SK-N-SH treated with all-trans-retinoic acid at 6 μM for 48 hours (cell line): ENCODE results near the gene CABLES1.

ENCODE experiments used
- ATAC-seq: fragments of 200-7000 bp; cut with Tn5 transposase; 3 replicates; pipeline ENCODE4 v1.9.1; 2020; ENCODE audit warnings: mild to moderate bottlenecking, moderate library complexity
- ARNTL ChIP-seq: fragments of 450-650 bp; formaldehyde crosslinking; IDR thresholded peaks from 2 replicates; pipeline ENCODE4 v1.5.0; 2020; ENCODE audit warnings: low read depth, mild to moderate bottlenecking, moderate library complexity, borderline replicate concordance
- BACH2 ChIP-seq: fragments of 250-450 bp; sonication (Bioruptor Pico); IDR thresholded peaks from 2 replicates; pipeline ENCODE4 v1.9.0; 2021; ENCODE audit warnings: mild to moderate bottlenecking, borderline replicate concordance
- CSDC2 ChIP-seq: fragments of 250-450 bp; sonication (Bioruptor Pico); IDR thresholded peaks from 2 replicates; pipeline ENCODE4 v1.5.0; 2020; ENCODE audit warnings: mild to moderate bottlenecking, moderate library complexity
- ESRRG ChIP-seq: fragments of 250-450 bp; sonication (Bioruptor Pico); IDR thresholded peaks from 2 replicates; pipeline ENCODE4 v1.6.1; 2021; ENCODE audit warnings: mild to moderate bottlenecking
- GLIS3 ChIP-seq: fragments of 250-450 bp; sonication (Bioruptor Pico); IDR thresholded peaks from 2 replicates; pipeline ENCODE4 v1.5.0; 2020; ENCODE audit warnings: mild to moderate bottlenecking, moderate library complexity
- OSR1 ChIP-seq: fragments of 250-450 bp; sonication (Bioruptor Pico); IDR thresholded peaks from 2 replicates; pipeline ENCODE4 v1.8.0; 2022; ENCODE audit warnings: moderate library complexity, mild to moderate bottlenecking, inconsistent platforms
- PPARA ChIP-seq: fragments of 250-450 bp; sonication (Bioruptor Pico); IDR thresholded peaks from 2 replicates; pipeline ENCODE4 v1.5.0; 2020; ENCODE audit warnings: mild to moderate bottlenecking, borderline replicate concordance
- RARB ChIP-seq: fragments of 250-450 bp; sonication (Bioruptor Pico); IDR thresholded peaks from 2 replicates; pipeline ENCODE4 v1.8.0; 2021; ENCODE audit warnings: mild to moderate bottlenecking, moderate library complexity
- SNAI2 ChIP-seq: fragments of 250-450 bp; sonication (Bioruptor Pico); IDR thresholded peaks from 2 replicates; pipeline ENCODE4 v1.5.0; 2020; ENCODE audit warnings: mild to moderate bottlenecking, moderate library complexity
- TOX ChIP-seq: fragments of 250-450 bp; sonication (Bioruptor Pico); IDR thresholded peaks from 2 replicates; pipeline ENCODE4 v1.8.0; 2021; ENCODE audit warnings: mild to moderate bottlenecking, moderate library complexity, borderline replicate concordance
- ZC3H10 ChIP-seq: fragments of 250-450 bp; sonication (Bioruptor Pico); IDR thresholded peaks from 2 replicates; pipeline ENCODE4 v1.5.1; 2021; ENCODE audit warnings: mild to moderate bottlenecking, moderate library complexity
- ZFP3 ChIP-seq: fragments of 250-450 bp; sonication (Bioruptor Pico); IDR thresholded peaks from 2 replicates; pipeline ENCODE4 v1.5.0; 2020; ENCODE audit warnings: mild to moderate bottlenecking, moderate library complexity
- ZFP30 ChIP-seq: fragments of 450-650 bp; formaldehyde crosslinking; IDR thresholded peaks from 2 replicates; pipeline ENCODE4 v1.5.0; 2022; ENCODE audit warnings: mild to moderate bottlenecking, moderate library complexity
- ZNF70 ChIP-seq: fragments of 450-650 bp; formaldehyde crosslinking; IDR thresholded peaks from 2 replicates; pipeline ENCODE4 v1.5.0; 2020; ENCODE audit warnings: mild to moderate bottlenecking, moderate library complexity
- TF ChIP-seq, protein P1 (sequence below): fragments of 250-450 bp; sonication (Bioruptor Pico); IDR thresholded peaks from 2 replicates; pipeline ENCODE4 v1.5.0; 2020; ENCODE audit warnings: mild to moderate bottlenecking, moderate library complexity
- TF ChIP-seq, protein P2 (sequence below): fragments of 250-450 bp; sonication (Bioruptor Pico); IDR thresholded peaks from 2 replicates; pipeline ENCODE4 v1.5.1; 2021; ENCODE audit warnings: mild to moderate bottlenecking, moderate library complexity
- TF ChIP-seq, protein P3 (sequence below): fragments of 250-450 bp; sonication (Bioruptor Pico); IDR thresholded peaks from 2 replicates; pipeline ENCODE4 v1.8.0; 2021; ENCODE audit warnings: low read depth, mild to moderate bottlenecking, moderate library complexity, borderline replicate concordance
- TF ChIP-seq, protein P4 (sequence below): fragments of 250-450 bp; sonication (Bioruptor Pico); IDR thresholded peaks from 2 replicates; pipeline ENCODE4 v1.8.0; 2020; ENCODE audit warnings: mild to moderate bottlenecking, moderate library complexity, borderline replicate concordance

Gene CABLES1

DNA sequence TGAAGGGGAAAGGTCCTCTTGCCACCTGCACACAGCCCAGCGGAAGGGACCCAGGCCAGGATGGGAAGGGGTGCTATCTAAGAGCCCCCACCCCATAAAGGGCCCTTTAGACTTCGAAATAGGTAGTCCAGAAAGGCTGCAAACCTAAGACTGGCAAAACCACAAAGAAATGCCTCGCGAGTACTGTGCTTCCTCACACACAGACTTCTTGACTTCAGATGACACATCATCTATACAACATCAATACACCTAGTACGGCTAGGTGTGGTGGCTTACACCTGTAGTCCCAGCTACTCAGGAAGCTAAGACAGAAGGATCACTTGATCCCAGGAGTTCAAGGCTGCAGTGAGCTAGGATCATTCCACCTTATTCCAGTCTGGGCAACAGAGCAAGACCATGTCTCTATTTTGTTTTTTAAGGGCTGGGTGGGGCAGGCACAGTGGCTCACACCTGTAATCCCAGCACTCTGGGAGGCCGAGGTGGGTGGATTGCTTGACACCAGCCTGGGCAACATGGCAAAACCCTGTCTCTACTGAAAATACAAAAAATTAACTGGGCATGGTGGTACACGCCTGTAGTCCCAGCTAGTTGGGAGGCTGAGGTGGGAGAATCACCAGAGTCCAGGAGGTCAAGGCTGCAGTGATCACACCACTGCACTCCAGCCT, 125.8 kb downstream of the CABLES1 start (continued):
- TF ChIP-seq, protein P1, sequence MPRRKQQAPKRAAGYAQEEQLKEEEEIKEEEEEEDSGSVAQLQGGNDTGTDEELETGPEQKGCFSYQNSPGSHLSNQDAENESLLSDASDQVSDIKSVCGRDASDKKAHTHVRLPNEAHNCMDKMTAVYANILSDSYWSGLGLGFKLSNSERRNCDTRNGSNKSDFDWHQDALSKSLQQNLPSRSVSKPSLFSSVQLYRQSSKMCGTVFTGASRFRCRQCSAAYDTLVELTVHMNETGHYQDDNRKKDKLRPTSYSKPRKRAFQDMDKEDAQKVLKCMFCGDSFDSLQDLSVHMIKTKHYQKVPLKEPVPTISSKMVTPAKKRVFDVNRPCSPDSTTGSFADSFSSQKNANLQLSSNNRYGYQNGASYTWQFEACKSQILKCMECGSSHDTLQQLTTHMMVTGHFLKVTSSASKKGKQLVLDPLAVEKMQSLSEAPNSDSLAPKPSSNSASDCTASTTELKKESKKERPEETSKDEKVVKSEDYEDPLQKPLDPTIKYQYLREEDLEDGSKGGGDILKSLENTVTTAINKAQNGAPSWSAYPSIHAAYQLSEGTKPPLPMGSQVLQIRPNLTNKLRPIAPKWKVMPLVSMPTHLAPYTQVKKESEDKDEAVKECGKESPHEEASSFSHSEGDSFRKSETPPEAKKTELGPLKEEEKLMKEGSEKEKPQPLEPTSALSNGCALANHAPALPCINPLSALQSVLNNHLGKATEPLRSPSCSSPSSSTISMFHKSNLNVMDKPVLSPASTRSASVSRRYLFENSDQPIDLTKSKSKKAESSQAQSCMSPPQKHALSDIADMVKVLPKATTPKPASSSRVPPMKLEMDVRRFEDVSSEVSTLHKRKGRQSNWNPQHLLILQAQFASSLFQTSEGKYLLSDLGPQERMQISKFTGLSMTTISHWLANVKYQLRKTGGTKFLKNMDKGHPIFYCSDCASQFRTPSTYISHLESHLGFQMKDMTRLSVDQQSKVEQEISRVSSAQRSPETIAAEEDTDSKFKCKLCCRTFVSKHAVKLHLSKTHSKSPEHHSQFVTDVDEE (CRISPR knock-in tag), result no peak
- TF ChIP-seq ARNTL (CRISPR knock-in tag) (no peak), SNAI2 (CRISPR knock-in tag) (no peak)

DNA sequence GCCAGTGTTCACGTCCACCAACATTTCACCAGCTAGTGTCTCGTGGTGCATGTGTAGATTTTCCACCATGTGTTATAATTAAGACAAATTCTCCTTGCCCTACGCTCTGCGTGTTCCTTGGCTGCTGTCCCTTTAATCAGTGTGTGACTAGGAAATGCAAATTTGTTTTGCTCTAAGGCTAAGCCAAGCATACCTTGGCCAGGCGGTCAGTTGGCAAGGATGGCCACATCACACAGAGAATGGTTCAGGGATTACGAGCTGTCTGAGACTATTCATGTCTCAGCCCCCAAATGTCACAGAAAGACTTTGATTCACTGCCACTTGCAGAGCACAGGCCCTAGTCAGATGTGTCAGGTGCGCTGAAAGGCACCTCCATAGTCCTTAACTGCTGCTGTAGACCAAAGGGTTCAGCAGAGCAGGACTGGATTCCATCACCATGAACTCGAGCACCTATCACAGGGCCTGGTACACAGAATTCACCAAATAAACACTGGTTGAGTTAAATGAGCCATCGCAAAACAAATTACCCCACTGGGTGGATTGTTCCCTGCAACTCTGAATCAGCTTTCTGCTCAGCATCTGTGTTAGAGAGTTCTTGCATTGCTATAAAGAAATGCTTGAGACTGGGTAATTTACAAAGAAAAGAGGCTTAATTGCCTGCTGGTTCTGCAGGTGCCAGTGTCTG, 128.4 kb downstream of the CABLES1 start:
- TF ChIP-seq CSDC2 (CRISPR knock-in tag) (no peak), PPARA (CRISPR knock-in tag) (no peak), RARB (CRISPR knock-in tag) (no peak), ZNF70 (CRISPR knock-in tag) (no peak), ESRRG (CRISPR knock-in tag) (no peak), GLIS3 (CRISPR knock-in tag) (no peak), BACH2 (CRISPR knock-in tag) (no peak), ARNTL (CRISPR knock-in tag) (no peak), ZC3H10 (no peak), TOX (CRISPR knock-in tag) (no peak), ZFP30 (CRISPR knock-in tag) (no peak), OSR1 (no peak), ZFP3 (CRISPR knock-in tag) (no peak)
- TF ChIP-seq, protein P1 (CRISPR knock-in tag), result no peak
- TF ChIP-seq, protein P2, sequence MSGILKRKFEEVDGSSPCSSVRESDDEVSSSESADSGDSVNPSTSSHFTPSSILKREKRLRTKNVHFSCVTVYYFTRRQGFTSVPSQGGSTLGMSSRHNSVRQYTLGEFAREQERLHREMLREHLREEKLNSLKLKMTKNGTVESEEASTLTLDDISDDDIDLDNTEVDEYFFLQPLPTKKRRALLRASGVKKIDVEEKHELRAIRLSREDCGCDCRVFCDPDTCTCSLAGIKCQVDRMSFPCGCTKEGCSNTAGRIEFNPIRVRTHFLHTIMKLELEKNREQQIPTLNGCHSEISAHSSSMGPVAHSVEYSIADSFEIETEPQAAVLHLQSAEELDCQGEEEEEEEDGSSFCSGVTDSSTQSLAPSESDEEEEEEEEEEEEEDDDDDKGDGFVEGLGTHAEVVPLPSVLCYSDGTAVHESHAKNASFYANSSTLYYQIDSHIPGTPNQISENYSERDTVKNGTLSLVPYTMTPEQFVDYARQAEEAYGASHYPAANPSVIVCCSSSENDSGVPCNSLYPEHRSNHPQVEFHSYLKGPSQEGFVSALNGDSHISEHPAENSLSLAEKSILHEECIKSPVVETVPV (CRISPR knock-in tag), result no peak
- TF ChIP-seq, protein P3, sequence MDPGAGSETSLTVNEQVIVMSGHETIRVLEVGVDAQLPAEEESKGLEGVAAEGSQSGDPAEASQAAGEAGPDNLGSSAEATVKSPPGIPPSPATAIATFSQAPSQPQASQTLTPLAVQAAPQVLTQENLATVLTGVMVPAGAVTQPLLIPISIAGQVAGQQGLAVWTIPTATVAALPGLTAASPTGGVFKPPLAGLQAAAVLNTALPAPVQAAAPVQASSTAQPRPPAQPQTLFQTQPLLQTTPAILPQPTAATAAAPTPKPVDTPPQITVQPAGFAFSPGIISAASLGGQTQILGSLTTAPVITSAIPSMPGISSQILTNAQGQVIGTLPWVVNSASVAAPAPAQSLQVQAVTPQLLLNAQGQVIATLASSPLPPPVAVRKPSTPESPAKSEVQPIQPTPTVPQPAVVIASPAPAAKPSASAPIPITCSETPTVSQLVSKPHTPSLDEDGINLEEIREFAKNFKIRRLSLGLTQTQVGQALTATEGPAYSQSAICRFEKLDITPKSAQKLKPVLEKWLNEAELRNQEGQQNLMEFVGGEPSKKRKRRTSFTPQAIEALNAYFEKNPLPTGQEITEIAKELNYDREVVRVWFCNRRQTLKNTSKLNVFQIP (CRISPR knock-in tag), result no peak
- TF ChIP-seq, protein P4, sequence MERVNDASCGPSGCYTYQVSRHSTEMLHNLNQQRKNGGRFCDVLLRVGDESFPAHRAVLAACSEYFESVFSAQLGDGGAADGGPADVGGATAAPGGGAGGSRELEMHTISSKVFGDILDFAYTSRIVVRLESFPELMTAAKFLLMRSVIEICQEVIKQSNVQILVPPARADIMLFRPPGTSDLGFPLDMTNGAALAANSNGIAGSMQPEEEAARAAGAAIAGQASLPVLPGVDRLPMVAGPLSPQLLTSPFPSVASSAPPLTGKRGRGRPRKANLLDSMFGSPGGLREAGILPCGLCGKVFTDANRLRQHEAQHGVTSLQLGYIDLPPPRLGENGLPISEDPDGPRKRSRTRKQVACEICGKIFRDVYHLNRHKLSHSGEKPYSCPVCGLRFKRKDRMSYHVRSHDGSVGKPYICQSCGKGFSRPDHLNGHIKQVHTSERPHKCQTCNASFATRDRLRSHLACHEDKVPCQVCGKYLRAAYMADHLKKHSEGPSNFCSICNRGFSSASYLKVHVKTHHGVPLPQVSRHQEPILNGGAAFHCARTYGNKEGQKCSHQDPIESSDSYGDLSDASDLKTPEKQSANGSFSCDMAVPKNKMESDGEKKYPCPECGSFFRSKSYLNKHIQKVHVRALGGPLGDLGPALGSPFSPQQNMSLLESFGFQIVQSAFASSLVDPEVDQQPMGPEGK, result no peak
- no peak for ATAC-seq
